BE2C (cell line): ENCODE data around the gene DYNLRB1.
"Not testable (repeated sequence)": the region's sequence is repeated elsewhere in the genome, so short reads cannot be mapped to it uniquely, and the experiment has no call there.

ENCODE experiments used
- DNase-seq: peaks from one replicate; pipeline ENCODE4 v3.0.0-alpha.2; 2020
- H3K27me3 ChIP-seq: fragments of 250-450 bp; sonication (Bioruptor Pico); 2 replicates; pipeline ENCODE4 v1.5.1; 2020; ENCODE audit warnings: mild to moderate bottlenecking
- H3K36me3 ChIP-seq: fragments of 250-450 bp; sonication (Bioruptor Pico); 2 replicates; pipeline ENCODE4 v1.5.1; 2020; ENCODE audit warnings: mild to moderate bottlenecking
- H3K4me1 ChIP-seq: fragments of 250-450 bp; sonication (Bioruptor Pico); 2 replicates; pipeline ENCODE4 v1.5.1; 2020
- H3K4me3 ChIP-seq: 2 replicates; pipeline ENCODE4 v1.5.1; 2011; ENCODE audit warnings: low read depth, low read length
- H3K9me3 ChIP-seq: fragments of 250-450 bp; sonication (Bioruptor Pico); 2 replicates; pipeline ENCODE4 v1.5.1; 2020
- TF ChIP-seq, protein P1 (sequence below): IDR thresholded peaks from 2 replicates; pipeline ENCODE4 v1.5.1; 2012; ENCODE audit warnings: mild to moderate bottlenecking, low read depth, low read length

The DYNLRB1 gene

DNA sequence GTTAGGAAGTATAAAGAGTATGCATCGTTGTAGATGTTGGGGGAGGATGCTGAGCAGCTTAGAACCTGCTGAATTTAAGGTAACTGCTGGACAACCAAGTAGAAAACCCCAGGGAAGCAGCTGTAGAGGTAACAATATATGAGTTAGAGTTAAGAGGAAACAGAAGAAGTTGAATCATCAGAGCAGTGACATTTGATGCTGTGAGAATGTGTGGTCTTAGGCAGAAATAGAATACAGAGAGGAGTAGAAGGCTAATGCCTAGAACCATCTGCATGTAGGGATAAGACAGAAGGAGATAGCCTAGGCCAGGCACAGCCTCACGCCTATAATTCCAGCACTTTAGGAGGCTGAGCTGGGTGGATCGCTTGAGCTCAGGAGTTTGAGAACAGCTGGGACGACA is 22.6 kb upstream of the DYNLRB1 start:
- TF ChIP-seq, protein P1, sequence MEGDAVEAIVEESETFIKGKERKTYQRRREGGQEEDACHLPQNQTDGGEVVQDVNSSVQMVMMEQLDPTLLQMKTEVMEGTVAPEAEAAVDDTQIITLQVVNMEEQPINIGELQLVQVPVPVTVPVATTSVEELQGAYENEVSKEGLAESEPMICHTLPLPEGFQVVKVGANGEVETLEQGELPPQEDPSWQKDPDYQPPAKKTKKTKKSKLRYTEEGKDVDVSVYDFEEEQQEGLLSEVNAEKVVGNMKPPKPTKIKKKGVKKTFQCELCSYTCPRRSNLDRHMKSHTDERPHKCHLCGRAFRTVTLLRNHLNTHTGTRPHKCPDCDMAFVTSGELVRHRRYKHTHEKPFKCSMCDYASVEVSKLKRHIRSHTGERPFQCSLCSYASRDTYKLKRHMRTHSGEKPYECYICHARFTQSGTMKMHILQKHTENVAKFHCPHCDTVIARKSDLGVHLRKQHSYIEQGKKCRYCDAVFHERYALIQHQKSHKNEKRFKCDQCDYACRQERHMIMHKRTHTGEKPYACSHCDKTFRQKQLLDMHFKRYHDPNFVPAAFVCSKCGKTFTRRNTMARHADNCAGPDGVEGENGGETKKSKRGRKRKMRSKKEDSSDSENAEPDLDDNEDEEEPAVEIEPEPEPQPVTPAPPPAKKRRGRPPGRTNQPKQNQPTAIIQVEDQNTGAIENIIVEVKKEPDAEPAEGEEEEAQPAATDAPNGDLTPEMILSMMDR: no peak
- Histone ChIP-seq H3K9me3 (no peaks in the 10 kb centered on the region), H3K4me1 (no peaks in the 10 kb centered on the region), H3K36me3 (peaks cover 49% of the 10 kb centered on the region), H3K27me3 (no peaks in the 10 kb centered on the region), H3K4me3 (no peak overlapping the region)
- DNase-seq: no peak

DNA sequence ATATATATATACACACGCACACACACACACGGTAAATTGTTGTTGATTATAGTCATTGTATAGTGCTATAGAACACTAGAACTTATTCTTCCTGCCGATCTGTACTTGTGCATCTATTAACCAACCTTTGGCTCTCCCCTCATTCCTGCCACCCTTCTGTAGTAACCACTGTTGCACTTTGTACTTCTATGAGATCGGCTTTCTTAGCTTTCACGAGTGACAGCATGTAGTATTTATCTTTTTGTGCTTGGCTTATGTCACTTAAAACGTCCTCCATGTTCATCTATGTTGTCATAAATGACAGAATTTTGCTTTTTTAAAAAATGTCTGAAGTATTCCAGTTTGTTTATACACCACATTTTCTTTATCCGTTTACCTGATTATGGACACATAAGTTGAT is 20.9 kb upstream of the DYNLRB1 start:
- Histone ChIP-seq H3K4me3 (no peak overlapping the region), H3K27me3 (no peaks in the 10 kb centered on the region), H3K4me1 (no peaks in the 10 kb centered on the region), H3K36me3 (peaks cover 46% of the 10 kb centered on the region), H3K9me3 (no peaks in the 10 kb centered on the region)
- no peak for DNase-seq
- TF ChIP-seq, protein P1: no peak

DNA sequence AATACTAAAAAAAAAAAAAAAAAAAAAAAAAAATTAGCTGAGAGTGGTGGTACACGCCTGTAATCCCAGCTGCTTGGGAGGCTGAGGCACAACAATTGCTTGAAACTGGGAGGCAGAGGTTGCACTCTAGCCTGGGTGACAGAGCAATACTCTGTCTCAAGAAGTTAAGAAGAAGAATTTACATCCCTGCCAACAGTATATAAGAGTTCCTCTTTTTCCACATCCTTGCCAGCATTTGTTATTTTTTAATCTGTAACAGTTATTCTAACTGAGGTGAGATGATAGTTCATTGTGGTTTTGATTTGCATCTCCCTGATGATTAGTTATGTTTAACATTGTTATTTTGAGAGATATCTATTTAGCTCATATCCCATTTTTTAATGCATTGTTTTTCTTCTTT is 20.3 kb upstream of the DYNLRB1 start:
- no peak for DNase-seq
- Histone ChIP-seq H3K9me3 (no peaks in the 10 kb centered on the region), H3K4me1 (no peaks in the 10 kb centered on the region), H3K27me3 (no peaks in the 10 kb centered on the region), H3K36me3 (peaks cover 46% of the 10 kb centered on the region), H3K4me3 (no peak overlapping the region)
- TF ChIP-seq, protein P1: no peak

DNA sequence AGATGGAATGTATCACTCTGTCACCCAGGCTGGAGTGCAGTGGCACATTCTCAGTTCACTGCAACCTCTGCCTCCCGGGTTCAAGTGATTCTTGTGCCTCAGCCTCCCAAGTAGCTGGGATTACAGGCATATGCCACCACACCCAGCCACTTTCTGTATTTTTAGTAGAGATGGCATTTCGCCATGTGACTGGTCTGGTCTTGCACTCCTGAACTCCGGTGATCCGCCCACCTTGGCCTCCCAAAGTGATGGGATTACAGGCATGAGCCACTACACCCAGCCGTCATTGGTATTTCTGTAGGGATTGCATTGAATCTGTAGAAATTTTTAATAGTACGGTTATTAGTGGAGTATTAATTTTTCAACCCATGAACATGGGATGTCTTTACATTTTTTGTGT is 18.6 kb upstream of the DYNLRB1 start:
- H3K9me3 ChIP-seq, DNase-seq: not testable (repeated sequence)
- peaks cover 49% of the 10 kb centered on the region for H3K36me3 ChIP-seq

DNA sequence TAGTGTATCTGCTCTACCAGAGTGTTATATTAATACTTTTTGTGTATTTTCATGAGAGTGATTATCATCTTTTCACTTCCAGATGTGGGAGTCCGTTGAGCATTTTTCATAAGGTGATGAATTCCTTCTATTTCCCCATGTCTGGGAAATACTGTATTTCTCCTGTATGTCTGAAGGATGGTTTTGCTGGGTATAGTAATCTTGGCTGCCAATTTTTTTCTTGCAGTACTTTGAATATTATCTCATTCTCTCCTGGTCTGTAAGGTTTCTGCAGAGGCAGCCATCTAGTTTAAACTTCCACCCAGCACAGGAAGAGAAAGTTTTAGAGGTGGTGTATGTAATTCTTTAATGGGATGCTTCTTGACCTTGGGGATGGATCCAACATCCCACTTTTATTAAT is 15.4 kb upstream of the DYNLRB1 start:
- TF ChIP-seq, protein P1: no peak
- H3K4me3 ChIP-seq: no peak overlapping the region
- H3K36me3 ChIP-seq: peaks cover 64% of the 10 kb centered on the region
- H3K9me3 ChIP-seq: no peaks in the 10 kb centered on the region
- no peak for DNase-seq
- no peaks in the 10 kb centered on the region for H3K27me3 ChIP-seq
- H3K4me1 ChIP-seq: no peaks in the 10 kb centered on the region

More for the DNA sequence above, 18.6 kb upstream of the DYNLRB1 start:
- not testable (repeated sequence) for H3K4me3 ChIP-seq, H3K4me1 ChIP-seq, H3K27me3 ChIP-seq

DNA sequence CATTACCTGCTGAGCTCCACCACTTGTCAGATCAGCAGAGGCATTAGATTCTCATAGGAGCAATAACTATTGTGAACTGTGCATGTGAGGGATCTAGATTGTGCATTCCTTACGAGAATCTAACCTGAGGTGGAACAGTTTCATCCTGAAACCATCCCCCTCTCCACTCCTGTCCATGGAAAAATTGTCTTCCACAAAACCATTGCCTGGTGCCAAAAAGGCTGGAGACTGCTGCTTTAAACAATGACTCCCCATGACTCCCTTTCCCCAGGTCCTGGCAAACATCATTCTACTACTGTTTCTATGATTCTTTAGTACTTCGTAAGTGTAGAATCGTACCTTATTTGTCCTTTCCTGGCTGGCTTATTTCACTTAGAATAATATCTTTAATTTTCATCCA is 9.7 kb upstream of the DYNLRB1 start:
- DNase-seq: no peak
- Histone ChIP-seq H3K36me3 (peaks cover 67% of the 10 kb centered on the region), H3K27me3 (no peaks in the 10 kb centered on the region), H3K4me3 (no peak overlapping the region), H3K9me3 (no peaks in the 10 kb centered on the region), H3K4me1 (no peaks in the 10 kb centered on the region)
- TF ChIP-seq, protein P1: no peak
